ENCODE data around the gene BATF2.

- TF ChIP-seq CTCF (IDR thresholded peaks at IDR 0.05; ENCODE audit: poor library complexity, severe bottlenecking) (no peak), EP300 (conservative IDR thresholded peaks at IDR 0.05; ENCODE audit: poor library complexity, severe bottlenecking) (no peak)
Measured at GRCh38 chr11:65016705-65017104, 19.9 kb upstream of the BATF2 start.

All from neural cell (in vitro differentiated cells).